ENCODE measurements around the gene FAM200B.

GRCh38 chr4:15736514-15737050, 55.0 kb downstream of the FAM200B start:
- TF ChIP-seq MAZ (IDR thresholded peaks at IDR 0.05; ENCODE audit: borderline replicate concordance, low read depth, low read length) (no peak), POLR2A (IDR thresholded peaks at IDR 0.05; ENCODE audit: low read depth, low read length) (no peak)

Measured in IMR-90 (cell line).